ENCODE data around the gene PADI3. TPM values are rescaled to one million over a fixed set of nuclear protein-coding genes. Genes with fewer than 3 reads are reported as not detected.

The PADI3 gene
- total and polyA plus RNA-seq, 7 donors = 0.51 TPM; not detected in 6

DNA sequence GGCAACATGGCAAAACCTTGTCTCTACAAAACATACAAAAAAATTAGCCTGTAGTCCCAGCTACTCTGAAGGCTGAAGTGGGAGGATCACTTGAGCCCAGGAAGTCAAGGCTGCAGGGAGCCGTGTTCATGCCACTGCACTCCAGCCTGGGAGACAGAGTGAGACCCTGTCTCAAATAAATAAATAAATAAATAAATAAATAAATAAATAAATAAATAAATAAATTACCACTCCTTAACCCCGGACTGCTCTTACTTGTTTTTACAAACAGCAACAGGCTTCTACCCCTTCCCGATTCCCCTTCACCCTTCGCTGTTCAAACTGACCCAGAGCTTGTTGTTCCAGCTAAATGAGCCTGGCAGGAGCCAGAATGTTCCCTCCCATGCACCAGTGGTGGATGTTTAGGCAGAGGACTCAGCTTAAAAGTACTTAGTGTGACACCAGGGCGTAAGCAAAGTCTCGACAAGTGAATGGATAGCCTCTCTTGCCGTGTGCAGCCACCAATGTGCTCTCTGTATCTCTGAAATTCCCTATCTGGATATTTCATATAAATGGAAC is 21.5 kb upstream of the PADI3 start:
- Histone ChIP-seq H3K9me3 (no peaks in the 10 kb centered on the region), H3K27me3 (no peaks in the 10 kb centered on the region), H3K36me3 (no peaks in the 10 kb centered on the region), H3K27ac (no peak overlapping the region), H3K4me1 (no peaks in the 10 kb centered on the region), H3K4me3 (no peak overlapping the region)
- DNase-seq = no peak
- intact Hi-C loops (cut with DNase I) = no loop called here
- WGBS, 2 donors = 68 to 79% methylated on average over 7 of the region's 7 CpGs
- TF ChIP-seq, protein P1, sequence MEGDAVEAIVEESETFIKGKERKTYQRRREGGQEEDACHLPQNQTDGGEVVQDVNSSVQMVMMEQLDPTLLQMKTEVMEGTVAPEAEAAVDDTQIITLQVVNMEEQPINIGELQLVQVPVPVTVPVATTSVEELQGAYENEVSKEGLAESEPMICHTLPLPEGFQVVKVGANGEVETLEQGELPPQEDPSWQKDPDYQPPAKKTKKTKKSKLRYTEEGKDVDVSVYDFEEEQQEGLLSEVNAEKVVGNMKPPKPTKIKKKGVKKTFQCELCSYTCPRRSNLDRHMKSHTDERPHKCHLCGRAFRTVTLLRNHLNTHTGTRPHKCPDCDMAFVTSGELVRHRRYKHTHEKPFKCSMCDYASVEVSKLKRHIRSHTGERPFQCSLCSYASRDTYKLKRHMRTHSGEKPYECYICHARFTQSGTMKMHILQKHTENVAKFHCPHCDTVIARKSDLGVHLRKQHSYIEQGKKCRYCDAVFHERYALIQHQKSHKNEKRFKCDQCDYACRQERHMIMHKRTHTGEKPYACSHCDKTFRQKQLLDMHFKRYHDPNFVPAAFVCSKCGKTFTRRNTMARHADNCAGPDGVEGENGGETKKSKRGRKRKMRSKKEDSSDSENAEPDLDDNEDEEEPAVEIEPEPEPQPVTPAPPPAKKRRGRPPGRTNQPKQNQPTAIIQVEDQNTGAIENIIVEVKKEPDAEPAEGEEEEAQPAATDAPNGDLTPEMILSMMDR (IDR thresholded peaks at IDR 0.05) = no peak
- TF ChIP-seq EP300 (IDR thresholded peaks at IDR 0.05) (no peak), POLR2AphosphoS5 (IDR thresholded peaks at IDR 0.05) (no peak), POLR2A (IDR thresholded peaks at IDR 0.05) (no peak)

DNA sequence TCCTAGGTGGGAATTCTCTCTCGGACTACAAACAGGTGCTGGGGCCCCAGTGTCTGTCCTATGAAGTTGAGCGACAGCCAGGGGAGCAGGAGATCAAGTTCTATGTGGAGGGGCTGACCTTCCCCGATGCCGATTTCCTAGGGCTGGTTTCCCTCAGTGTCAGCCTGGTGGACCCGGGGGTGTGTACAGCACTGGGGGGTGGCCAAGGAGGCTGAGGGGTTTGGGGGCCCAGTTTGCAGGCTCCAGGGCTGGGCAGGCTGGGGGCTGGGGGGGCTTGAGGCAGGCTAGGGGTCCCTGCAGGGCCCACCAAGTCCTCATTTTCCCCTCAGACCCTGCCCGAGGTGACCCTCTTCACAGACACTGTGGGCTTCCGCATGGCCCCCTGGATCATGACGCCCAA is 20.3 kb upstream of the PADI3 start:
- 65 to 81% methylated on average over 8 of the region's 8 CpGs for WGBS, 2 donors
- DNase-seq = no peak
- intact Hi-C loops (cut with DNase I) = no loop called here
- Histone ChIP-seq H3K4me3 (no peak overlapping the region), H3K27me3 (no peaks in the 10 kb centered on the region), H3K4me1 (peaks cover 0 to 10% (median 8%) of the 10 kb centered on the region in 4 donors), H3K27ac (no peak overlapping the region), H3K36me3 (no peaks in the 10 kb centered on the region), H3K9me3 (no peaks in the 10 kb centered on the region)
- TF ChIP-seq POLR2A (IDR thresholded peaks at IDR 0.05) (no peak), POLR2AphosphoS5 (IDR thresholded peaks at IDR 0.05) (no peak)

DNA sequence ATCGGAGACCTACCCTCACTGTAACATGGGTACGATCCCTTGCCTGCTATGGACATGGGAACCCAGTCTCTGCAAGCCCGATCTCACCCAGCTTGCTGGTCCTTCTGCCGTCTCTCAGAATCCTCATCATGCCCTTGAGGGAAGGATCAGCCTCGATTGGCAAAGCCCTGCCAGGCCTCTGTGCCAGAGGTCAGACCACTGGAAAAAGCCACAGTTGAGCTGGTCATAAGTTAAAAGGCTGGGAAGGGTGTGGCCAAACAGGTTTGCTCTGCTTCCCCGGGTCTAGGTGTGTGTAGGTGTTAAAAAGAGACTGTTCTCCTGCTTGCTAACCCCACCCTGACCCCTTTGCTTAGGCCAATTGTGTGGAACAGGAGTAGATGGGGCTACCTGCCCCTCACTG is 19.5 kb upstream of the PADI3 start:
- no peak for DNase-seq
- WGBS, 2 donors = 28 to 70% methylated on average over 6 of the region's 6 CpGs
- no peaks in the 10 kb centered on the region for H3K9me3 ChIP-seq
- H3K4me3 ChIP-seq = no peak overlapping the region
- intact Hi-C loops (cut with DNase I) = no loop called here
- no peaks in the 10 kb centered on the region for H3K27me3 ChIP-seq
- no peak overlapping the region for H3K27ac ChIP-seq
- H3K36me3 ChIP-seq = no peaks in the 10 kb centered on the region
- no peak for TF ChIP-seq POLR2A (IDR thresholded peaks at IDR 0.05)
- TF ChIP-seq POLR2AphosphoS5 (IDR thresholded peaks at IDR 0.05) = no peak
- TF ChIP-seq, protein P1 (IDR thresholded peaks at IDR 0.05) = no peak
- TF ChIP-seq EP300 (IDR thresholded peaks at IDR 0.05) = no peak
- H3K4me1 ChIP-seq = peaks cover 0 to 16% (median 13%) of the 10 kb centered on the region in 4 donors

DNA sequence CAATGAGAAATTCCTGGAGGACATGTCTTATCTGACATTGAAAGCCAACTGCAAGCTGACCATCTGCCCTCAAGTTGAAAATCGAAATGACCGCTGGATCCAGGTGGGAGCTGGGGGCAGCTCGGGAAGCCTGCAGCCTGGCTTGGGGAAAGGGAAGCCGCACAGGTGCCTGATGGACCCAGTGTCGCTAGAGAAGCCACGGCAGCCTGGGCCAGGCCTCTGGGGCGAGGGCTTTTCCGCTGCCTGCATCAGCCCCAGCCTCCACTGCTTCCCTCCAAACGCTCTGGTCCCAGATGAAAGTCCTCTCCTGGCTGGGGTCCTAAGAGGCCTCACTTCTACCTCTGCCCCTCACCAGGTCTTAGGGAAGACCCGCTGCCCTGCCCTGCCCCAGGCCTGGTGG is 18.8 kb upstream of the PADI3 start:
- Histone ChIP-seq H3K4me1 (peaks cover 0 to 16% (median 13%) of the 10 kb centered on the region in 4 donors), H3K9me3 (no peaks in the 10 kb centered on the region), H3K36me3 (no peaks in the 10 kb centered on the region), H3K27ac (no peak overlapping the region), H3K27me3 (no peaks in the 10 kb centered on the region), H3K4me3 (no peak overlapping the region)
- WGBS, 2 donors = 89 to 93% methylated on average over 10 of the region's 10 CpGs
- TF ChIP-seq POLR2A (IDR thresholded peaks at IDR 0.05) = no peak
- no peak for TF ChIP-seq EP300 (IDR thresholded peaks at IDR 0.05)
- TF ChIP-seq POLR2AphosphoS5 (IDR thresholded peaks at IDR 0.05) = no peak
- TF ChIP-seq, protein P1 (IDR thresholded peaks at IDR 0.05) = no peak
- DNase-seq = no peak
- intact Hi-C loops (cut with DNase I) = no loop called here

DNA sequence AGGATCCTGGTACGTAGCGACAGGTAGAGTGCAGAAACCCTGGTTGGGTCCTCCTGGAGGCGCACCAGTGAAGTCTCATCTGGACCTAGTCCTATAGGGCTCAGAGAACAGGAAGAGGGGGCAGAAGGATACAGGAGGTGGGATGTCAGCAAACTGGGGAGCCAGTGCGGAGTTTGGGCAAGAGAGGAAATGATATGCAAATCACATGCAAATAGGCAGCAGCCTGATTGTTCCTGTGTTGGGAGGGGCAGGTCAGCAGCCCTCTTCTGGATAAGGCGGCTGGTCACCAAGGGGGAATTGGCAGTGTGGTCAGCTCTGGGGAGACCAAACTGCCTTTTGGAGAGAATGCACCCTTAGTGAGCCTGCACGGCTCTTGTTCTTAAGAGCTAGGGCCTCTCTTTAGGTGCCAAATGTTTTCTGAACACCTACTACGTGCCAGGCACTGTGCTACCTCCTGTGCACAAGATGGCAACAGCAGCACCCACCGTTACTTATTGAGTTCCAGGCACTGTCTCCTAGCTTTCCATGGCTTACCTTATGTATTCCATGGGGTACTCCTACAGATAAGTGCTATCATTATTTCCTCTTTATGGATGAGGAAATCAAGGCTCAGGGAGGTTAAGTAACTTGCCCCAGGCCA is 18.1 kb upstream of the PADI3 start:
- no peak for TF ChIP-seq POLR2AphosphoS5 (IDR thresholded peaks at IDR 0.05)
- no peak for TF ChIP-seq POLR2A (IDR thresholded peaks at IDR 0.05)
- Histone ChIP-seq H3K9me3 (no peaks in the 10 kb centered on the region), H3K27me3 (no peaks in the 10 kb centered on the region), H3K27ac (no peak overlapping the region), H3K36me3 (no peaks in the 10 kb centered on the region), H3K4me3 (no peak overlapping the region), H3K4me1 (peaks cover 0 to 16% (median 13%) of the 10 kb centered on the region in 4 donors)
- 83 to 86% methylated on average over 8 of the region's 8 CpGs for WGBS, 2 donors
- no peak for DNase-seq
- intact Hi-C loops (cut with DNase I) = no loop called here
